ENCODE data around the gene SRBD1. TPM values are rescaled to one million over a fixed set of nuclear protein-coding genes. Genes with fewer than 3 reads are reported as not detected.

SRBD1 gene
- total RNA-seq, 1 donor from 2014 or later: 30.3 TPM

DNA sequence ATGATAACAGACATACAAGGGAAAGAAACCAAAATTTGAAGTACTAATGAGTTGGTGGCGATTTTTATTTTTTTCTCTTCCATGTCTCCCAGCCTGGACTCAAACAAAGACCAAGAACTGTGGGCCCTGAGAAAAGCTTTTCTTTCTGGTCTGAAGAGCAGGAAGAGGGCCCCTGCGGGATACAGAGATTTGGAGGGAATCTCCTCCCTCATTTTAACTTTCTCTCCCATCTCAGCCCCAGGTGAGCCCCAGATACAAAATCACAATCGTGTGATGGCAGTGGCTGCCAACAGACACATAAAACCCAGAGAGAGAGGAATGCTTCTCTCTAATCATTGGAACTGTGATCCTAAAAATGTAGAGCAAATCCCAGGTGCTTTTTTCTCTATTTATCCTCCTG is 20.9 kb upstream of the SRBD1 start:
- DNase-seq (ENCODE audit: low spot score): no peak

DNA sequence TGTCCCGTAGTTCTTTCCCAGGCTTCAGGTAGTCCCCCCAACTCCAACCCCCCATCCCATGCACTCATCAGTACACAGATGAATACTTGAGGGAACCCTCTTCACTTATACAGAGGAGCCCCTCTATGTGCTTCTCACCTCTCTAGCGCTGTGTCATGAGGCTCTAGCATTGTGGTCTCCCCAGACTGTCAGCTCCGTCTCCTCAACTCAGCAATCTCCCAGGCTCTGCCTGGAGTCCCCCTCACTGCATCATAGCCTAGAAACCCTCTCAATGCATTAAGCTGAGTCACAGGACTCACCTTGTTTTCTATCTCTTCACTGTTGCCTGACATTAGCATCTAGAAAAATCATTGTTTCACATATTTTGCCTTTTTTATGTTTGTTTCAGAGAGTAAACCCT is 20.3 kb upstream of the SRBD1 start:
- no peak for DNase-seq (ENCODE audit: low spot score)

DNA sequence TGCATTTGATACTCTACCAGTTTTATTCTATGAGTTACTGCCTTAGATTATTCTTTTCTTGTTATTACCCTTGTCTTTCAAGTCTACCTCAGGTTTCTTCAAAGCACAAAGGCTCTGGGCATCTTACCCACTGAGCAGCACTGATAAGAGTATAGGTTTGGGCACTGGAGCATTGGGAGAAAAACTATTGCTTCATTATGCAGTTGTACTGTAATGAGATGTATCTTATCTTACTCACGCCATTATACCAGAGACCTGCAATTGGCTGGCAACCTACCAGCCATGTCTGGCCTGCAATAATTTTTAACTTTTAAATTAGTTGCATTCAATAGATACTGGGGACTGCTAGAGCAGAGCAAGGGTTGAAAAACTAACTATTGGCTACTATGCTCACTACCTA is 18.9 kb upstream of the SRBD1 start:
- DNase-seq (ENCODE audit: low spot score): no peak

DNA sequence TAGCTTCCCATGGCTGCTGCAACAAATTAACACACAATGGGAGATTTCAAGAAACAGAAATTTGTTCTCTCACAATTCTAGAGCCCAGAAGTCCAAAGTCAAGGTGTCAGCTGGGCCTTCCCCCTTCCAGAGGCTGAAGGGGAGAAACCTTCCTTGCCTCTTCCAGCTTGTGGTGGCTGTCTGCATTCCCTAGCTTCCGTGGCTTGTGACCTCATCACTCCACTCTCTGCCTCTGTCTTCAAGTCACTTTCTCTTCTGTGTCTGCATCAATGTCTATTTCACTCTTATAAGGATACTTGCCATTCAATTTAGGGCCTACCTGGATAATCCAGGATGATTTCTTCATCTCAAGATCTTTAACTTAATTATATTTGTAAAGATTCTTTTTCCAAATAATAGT is 16.8 kb upstream of the SRBD1 start:
- DNase-seq (ENCODE audit: low spot score): no peak

DNA sequence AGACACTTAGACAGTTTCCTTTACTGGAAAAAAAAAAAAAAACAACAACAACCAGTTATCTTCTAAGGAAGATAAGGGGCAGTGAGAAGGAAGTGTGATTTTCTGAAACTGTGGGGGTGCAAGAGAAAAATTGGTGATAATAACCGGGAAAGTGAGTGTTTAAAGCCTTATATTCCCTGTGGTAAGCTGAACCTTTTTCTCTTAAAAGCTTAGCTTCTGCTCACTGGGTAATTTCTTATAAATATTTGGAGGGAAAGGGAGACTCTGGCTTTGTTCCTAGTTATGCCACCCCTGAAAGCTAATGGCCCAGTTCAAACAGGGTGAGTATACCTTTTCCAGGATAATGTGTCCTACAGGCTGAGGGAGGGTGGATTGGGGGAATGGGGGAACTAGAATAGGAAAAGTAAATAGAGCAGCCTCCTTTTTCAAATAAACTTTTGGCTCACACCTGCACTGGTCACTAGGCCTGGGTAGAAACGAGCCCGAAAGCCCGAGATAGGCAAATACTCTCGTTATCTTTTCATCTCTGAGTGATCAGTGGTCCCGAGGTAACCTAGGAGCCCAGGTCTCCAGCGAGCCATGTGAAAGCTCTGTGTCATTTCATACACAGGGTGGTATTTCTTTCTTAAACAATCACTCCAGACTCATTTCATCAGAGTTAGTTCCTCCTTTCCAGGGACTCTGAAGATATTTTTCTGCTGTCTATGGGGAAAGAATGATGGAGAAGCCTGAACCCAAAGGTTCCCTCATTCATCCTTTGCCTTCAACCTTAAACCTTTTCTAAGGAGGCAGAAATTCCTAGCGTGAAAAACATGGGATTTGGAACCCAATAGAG is 15.5 kb upstream of the SRBD1 start:
- DNase-seq (ENCODE audit: low spot score): no peak

DNA sequence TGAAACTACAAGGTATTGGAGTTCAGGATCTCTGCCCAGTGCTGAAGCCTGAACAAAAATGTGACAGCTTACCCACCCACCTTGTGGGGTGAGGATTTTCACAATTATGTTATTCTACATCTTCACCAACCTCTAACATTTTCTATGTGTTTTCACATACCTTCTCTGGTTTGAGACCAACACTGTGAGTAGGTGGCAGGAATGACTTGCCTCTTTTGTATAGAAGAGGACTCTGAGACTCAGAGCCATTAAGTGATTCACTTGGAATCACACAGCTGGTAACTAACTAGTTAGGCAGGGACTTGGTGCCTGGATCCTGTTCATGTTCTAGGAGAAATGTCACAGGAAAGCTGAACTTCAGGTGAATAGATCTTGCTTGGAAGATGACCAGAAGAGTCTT is 14.8 kb upstream of the SRBD1 start:
- DNase-seq (ENCODE audit: low spot score): no peak

DNA sequence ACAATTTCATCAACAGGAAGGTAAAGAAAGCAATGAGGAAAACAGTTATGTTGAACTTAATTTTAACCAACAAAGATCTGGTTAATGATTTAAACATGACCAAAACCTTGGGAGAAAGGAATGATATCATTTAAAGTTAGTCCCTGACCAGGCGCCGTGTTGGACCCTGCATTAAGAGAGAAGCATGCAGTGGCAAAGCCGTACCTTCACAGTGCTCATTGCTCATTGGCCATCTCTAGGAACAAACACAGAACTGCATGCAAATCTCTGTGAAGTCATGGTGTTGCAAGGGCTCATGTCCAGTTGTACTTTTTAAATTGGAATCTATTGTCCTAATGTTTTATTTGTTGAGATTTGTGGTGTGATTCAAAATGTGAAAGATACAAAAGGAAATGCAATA is 12.0 kb upstream of the SRBD1 start:
- DNase-seq (ENCODE audit: low spot score): no peak

DNA sequence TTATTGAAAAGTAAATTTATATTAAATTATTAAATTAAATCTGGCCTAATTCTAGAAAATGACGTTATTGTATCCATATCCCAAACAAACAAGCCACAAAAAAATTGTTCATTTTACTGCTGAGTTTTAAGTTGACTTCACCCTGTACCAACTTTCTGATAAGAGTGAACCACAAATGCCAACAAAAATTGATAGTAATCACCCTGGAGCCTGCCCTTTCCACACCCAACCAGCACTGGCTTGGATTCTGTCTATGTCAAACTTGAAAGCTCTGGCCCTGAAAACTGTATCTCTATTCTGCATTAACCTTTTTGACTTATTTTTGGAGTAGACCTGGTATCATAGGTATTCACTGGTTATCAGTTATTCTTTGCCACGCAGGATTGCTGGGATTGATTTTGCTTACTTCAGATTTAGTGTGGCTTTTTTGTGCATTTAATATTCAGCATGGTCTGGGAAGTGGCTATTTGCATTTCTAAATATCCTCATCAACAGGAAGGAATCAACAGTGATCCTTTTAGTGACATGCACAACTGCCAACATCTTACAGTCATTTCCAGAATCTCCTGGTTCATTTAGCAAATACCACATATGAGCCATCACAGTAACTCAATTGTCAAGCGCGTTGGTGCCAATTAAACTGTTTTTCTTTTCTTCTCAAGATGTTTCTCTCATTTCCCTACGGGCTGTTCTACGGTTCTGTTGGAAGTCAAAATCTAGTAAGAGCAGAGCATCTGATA is 11.4 kb upstream of the SRBD1 start:
- DNase-seq (ENCODE audit: low spot score): no peak

DNA sequence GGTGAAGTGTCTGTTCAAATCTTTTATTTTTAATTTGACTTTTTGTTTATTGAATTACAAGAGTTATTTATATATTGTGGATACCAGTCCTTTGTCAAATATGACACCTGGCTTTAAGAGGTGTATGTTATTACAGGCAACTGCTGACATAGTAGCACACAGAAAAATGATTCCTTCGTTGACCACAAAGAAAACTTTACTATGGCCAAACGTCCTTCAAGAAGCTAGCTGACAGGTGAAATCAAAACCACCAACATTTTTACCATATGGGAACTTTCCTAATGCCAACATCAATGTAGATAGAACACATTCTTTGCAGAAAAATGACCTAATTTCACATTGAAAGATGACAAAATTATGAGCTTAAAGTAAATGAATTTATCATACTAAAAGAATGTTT is 6.4 kb upstream of the SRBD1 start:
- DNase-seq (ENCODE audit: low spot score): no peak

DNA sequence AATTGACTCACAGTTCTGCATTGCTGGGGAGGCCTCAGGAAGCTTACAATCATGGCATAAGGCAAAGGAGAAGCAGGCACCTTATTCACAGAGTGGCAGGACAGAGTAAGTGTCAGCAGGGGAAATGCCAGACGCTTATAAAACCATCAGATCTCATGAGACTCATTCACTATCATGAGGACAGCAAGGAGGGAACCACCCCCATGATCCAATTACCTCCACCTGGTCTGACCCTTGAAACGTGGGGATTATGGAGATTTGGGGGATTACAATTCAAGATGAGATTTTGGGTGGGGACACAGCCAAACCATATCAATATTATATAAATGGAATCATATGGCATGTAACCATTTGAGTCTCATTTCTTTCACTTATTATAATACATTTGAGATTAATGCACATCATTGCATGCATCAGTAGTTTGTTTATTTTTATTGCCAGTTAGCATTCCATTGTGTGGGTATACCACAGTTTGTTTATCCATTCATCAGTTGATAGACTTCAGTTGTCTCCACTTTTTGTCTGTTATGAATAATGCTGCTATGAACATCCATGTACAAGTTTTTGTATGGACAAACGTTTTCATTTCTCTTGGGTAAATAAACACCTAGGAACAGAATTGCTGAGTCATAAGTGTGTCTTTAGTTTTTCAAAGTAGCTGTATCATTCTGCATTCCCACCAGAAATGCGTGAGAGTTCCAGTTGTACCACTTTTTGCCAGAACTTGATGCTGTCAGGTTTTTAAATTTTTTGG is 5.8 kb upstream of the SRBD1 start:
- no peak for DNase-seq (ENCODE audit: low spot score)

DNA sequence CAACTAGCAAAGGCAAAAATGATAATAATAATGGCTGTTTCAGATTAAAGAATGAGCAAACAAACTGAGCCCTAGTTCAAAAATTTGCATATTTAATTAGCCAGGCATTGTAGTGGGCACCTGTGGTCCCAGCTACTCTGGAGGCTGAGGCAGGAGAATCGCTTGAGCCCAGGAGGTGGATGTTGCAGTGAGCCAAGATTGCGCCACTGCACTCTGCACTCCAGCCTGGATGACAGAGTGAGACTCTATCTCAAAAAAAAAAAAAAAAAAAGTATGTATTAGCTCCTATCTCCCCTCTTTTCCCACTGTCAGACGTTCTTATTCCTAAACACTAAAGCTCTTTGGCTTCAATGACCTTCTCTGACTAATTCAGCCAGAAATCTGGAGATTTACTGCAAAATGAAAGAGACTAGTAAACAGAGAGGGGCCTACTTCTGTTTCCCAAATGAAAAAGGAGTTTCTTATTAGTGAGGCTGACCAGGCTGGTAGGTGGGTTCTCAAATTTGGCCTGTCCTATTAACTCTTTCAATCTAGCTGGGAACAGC is 3.9 kb upstream of the SRBD1 start:
- DNase-seq (ENCODE audit: low spot score): no peak

DNA sequence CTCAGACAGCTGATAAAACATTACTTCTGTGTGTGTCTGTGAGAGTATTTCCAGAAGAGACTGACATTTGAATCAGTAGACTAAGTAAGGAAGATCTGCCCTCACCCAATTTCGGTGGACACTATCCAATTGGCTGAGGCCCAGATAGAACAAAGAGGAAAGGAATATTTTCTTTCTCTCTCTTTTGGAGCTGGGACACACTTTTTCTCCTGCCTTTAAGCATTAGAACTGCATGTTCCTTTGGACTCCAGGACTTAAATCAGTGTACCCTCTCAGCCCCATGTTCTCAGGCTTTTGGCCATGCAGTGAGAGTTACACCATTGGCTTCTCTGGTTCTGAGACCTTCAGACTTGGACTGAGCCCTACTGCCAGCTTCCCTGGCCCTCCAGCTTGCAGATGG is 3.3 kb upstream of the SRBD1 start:
- no peak for DNase-seq (ENCODE audit: low spot score)

DNA sequence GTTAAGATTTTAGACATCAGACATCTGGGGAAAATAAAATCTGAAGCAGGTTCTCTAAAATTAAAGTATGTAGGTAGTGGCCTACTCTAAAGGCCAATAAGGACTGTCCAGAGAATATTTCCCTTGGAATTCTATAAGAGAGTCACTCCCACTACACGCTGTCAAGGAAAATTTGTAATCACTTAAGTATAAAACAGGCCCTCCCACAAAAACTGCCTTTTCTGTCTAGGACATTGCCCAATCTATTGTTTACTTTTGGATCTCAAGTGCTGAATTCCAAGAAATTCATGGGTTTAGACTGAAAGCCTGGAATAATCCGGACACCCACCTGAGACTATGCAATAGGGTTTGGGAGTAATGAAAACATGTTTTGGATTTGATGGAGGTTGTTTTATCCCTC is 1.7 kb upstream of the SRBD1 start:
- no peak for DNase-seq (ENCODE audit: low spot score)

DNA sequence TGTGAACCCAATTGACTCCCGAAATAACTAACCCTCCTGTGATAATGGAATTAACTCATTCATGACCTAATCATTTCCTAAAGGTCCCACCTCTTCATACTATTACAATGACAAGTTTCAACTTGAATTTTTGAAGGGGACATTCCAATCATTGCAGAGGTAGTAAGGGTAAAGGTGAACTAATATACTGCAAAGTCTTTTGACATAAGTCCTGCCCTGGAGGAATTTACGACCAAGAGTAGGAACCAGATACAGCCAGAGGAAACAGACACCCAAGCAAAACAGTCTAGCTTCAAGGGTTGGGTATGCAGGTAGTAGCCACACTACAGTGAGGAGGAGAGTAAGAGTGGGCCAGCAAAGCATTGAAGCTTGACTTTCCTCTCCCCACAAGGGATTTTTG is 1.2 kb upstream of the SRBD1 start:
- DNase-seq (ENCODE audit: low spot score): no peak

DNA sequence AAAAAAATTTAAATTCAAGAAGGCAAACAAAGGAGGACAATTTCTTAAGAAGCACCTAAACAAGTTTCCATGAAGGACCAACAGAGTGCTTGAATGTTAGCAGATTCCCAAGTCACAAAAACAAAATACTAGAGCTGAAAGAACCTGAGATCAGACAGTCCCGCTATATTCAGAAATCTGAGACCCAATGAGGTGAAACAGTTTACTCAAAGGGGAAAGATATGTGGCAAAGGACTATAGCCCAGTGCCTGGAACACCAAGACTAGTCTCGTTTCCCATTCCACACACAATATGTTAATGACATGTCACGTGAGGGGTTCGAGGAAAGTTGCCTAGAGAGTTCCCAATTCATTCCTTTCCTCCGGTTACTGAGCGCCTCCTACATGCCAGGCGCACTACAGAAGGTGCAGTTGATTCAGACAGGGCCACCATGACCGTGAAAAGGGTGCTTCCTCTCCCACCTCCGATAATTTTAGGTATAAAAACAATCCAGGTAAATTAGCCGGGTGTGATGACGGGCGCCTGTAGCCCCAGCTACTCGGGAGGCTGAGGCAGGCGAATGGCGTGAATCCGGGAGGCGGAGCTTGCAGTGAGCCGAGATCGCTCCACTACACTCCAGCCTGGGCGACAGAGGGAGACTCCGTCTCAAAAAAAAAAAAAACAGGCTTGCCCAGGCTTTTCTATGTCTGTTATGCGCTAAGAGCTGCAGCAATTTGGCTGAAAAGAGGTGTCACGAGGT is 617 bp downstream of the SRBD1 start:
- DNase-seq (ENCODE audit: low spot score): peak; percentile 56

DNA sequence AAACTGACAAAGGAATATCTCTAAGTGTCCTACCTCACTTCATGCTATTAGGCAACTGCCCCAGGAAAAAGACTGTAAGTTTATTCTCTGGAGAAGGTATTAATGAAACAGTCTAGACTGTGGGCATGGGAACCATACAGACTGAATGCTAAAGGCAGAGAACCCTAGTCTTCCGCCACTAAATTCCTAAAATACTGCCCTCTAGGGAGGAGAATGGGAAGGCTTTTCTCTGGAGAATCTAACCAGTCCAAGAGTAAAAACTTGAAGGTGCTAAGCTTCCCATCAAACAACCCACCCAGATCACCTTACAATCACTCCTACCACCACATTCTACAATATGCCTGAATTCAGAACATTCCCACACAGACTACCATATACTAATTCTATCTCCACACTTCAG is 3.4 kb downstream of the SRBD1 start:
- no peak for DNase-seq (ENCODE audit: low spot score)

DNA sequence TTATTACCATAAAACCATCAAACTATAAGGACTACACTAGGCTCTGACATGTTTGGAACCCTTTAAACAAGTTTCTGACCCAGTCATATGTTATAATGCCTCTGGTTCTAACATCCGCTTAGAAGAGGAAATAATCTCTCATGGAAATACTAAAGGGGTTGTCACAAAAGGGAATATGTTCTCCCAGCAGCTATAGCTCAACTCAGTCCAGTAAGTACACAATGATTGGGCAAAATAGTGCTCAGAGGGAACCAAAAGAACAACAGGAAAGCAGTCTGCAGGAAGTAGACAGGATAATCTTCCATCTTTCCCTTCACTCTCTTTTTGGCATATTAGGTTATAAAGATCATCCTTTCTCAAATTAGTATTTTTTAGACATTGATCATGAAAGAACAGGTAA is 4.3 kb downstream of the SRBD1 start:
- no peak for DNase-seq (ENCODE audit: low spot score)

DNA sequence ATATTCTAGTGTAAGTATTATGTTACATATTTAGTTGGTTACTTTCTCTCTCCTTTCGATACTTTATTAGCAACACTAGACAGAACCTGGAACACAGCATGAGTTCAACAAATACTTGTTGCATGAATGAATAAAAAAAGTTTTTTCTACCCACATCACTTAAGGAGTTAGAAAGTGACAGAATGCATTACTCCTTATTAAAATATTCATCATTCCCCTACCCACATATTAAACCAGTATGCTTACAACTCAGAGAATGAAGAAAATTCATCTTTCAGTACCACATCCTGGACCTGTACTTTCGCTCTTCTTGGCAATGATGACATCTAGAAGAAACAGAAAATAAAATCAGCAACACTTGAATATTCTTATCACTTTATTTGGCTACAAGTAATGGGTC is 6.0 kb downstream of the SRBD1 start:
- DNase-seq (ENCODE audit: low spot score): no peak

DNA sequence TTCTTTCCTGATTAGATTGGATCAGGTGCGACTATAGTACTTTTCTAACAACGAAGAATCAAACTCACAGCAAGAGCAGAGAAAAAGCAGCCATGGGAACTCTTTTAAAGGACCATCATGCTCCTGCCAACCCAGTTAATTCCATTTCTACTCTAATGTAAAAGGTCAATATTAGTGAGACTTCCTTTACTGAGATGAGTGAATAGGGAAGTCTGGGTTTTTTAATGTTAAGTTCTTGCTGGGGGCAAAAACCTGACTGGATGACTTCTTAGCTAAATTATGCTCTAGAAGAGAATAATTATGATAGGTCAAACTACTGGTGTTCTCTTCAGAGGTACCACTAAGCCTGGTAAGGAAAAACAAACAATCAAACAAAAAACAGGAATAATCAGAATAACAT is 8.4 kb downstream of the SRBD1 start:
- no peak for DNase-seq (ENCODE audit: low spot score)

DNA sequence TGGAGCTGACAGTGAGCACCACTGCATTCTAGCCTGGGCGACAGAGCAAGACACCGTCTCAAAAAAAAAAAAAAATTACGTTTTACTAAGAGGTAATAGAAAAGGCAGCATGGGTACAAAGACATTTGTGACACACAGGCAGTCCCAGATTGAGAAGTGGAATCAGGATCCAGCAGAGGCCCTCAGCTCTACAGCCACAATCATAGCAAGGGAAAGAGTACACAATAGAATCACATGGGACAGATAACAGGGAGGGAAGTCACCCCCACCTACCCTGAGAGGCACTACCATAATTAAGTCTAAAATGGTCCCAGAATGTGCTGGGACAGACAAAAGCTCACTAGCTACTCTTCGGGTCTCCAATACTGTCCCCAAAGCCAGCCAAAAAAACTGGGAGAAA is 12.5 kb downstream of the SRBD1 start:
- DNase-seq (ENCODE audit: low spot score): no peak

DNA sequence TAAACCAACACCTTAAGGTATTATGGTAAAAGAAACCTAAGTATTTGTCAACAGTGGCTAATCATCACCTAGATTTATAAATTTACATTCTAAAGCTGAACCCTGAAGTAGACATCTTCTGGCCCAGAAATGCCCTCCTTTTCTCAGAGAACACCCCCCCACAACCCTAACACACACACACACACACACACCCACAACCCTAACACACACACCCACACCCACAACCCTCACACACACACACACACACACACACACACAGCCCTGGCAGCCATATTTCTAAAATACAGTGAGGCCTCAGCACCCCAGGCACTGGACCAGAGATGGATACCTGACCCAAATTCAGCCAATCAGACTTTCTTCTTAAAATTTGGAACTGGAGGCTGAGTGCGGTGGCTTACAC is 14.3 kb downstream of the SRBD1 start:
- DNase-seq (ENCODE audit: low spot score): no peak

Data from ureter (tissue), 1 donor.